ENCODE measurements around the gene OTUB2. TPM values are rescaled to one million over a fixed set of nuclear protein-coding genes. Genes with fewer than 3 reads are reported as not detected.

OTUB2 gene
- total and polyA plus RNA-seq, 11 donors, result 0.09 to 0.60 (median 0.38) TPM

GRCh38 chr14:94036313-94037167 is 10.4 kb downstream of the OTUB2 start:
- intact Hi-C loops (cut with DNase I), result loop anchor here (1.0 to 10.0 kb wide), 6 partner anchors 100 to 451 kb away; no protein-coding TSS in a partner anchor
- H3K36me3 ChIP-seq, result no peaks in the 10 kb centered on the region
- H3K4me1 ChIP-seq, result peaks cover 0 to 16% (median 2%) of the 10 kb centered on the region in 12 donors
- H3K27me3 ChIP-seq, result no peaks in the 10 kb centered on the region
- DNase-seq, result peak; percentile 62 to 77 (median 72)
- TF ChIP-seq POLR2A (IDR thresholded peaks at IDR 0.05) (no peak), CTCF (IDR thresholded peaks at IDR 0.05) (peak; percentile 76 to 90 (median 86))
- peak; percentile 78 to 92 (median 84) for ATAC-seq
- WGBS, 4 donors, result 25 to 32% (median 29%) methylated on average over 11 to 12 of the region's 12 CpGs
- H3K9me3 ChIP-seq, result peaks cover 0 to 4% (median 0%) of the 10 kb centered on the region in 12 donors
- H3K4me3 ChIP-seq, result no peak overlapping the region
- no peak overlapping the region for H3K27ac ChIP-seq

- Histone ChIP-seq H3K27me3 (no peaks in the 10 kb centered on the region), H3K9me3 (peaks cover 0 to 4% (median 0%) of the 10 kb centered on the region in 12 donors), H3K4me1 (peaks cover 0 to 30% (median 15%) of the 10 kb centered on the region in 12 donors), H3K36me3 (no peaks in the 10 kb centered on the region), H3K27ac (no peak overlapping the region), H3K4me3 (no peak overlapping the region)
- ATAC-seq, result no peak
- intact Hi-C loops (cut with DNase I), result loop anchor here in 9 of 10 donors (1.0 to 10.0 kb wide), 6 partner anchors 98 to 449 kb away; no protein-coding TSS in a partner anchor
- WGBS, 4 donors, result 91 to 95% (median 92%) methylated on average over 5 to 9 of the region's 9 CpGs
- TF ChIP-seq POLR2A (IDR thresholded peaks at IDR 0.05), result no peak
- TF ChIP-seq CTCF (IDR thresholded peaks at IDR 0.05), result no peak
- no peak for DNase-seq
These were observed 11.8 kb downstream of the OTUB2 start for GRCh38 chr14:94037954-94038353.

GRCh38 chr14:94038510-94038909 is 12.4 kb downstream of the OTUB2 start:
- H3K27ac ChIP-seq, result no peak overlapping the region
- H3K4me1 ChIP-seq, result peaks cover 0 to 34% (median 17%) of the 10 kb centered on the region in 12 donors
- no peaks in the 10 kb centered on the region for H3K27me3 ChIP-seq
- ATAC-seq (no peak), DNase-seq (no peak)
- H3K36me3 ChIP-seq, result no peaks in the 10 kb centered on the region
- intact Hi-C loops (cut with DNase I), result loop anchor here in 6 of 10 donors (5.0 to 10.0 kb wide), 3 partner anchors 139 to 449 kb away; no protein-coding TSS in a partner anchor
- H3K9me3 ChIP-seq, result peaks cover 0 to 4% (median 0%) of the 10 kb centered on the region in 12 donors
- TF ChIP-seq CTCF (IDR thresholded peaks at IDR 0.05) (no peak), POLR2A (IDR thresholded peaks at IDR 0.05) (no peak)
- no peak overlapping the region for H3K4me3 ChIP-seq
- WGBS, 4 donors, result 85 to 94% (median 89%) methylated on average over 7 of the region's 7 CpGs
